GM18498 (cell line): Measurements from ENCODE around the gene ATP5F1B.

ENCODE experiments used
- ATAC-seq: cut with Tn5 transposase; IDR thresholded peaks from one replicate; pipeline ENCODE4 v1.9.1; 2021; ENCODE audit warnings: mild to moderate bottlenecking, moderate library complexity; ENCODE audit not compliant: unreplicated experiment

The ATP5F1B gene

DNA sequence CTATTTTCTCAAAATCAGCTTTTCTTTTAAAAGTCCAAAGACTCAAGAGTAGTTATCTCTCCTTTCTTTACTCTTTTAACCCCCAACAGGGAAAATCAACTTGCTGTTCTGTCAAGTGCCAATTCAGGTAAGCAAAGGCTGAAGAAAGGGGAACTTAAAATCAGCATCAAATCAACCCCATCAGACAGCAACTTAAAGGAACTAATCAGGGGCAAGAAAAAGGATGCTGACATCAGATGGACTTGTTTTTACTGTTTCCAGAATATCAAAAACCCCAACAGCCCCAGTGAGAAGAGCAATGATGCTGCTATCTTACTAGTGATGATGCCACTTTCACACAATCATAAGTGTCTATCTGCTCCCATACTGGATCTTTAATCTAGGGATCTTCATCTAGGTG, 19.1 kb downstream of the ATP5F1B start:
- ATAC-seq = no peak

DNA sequence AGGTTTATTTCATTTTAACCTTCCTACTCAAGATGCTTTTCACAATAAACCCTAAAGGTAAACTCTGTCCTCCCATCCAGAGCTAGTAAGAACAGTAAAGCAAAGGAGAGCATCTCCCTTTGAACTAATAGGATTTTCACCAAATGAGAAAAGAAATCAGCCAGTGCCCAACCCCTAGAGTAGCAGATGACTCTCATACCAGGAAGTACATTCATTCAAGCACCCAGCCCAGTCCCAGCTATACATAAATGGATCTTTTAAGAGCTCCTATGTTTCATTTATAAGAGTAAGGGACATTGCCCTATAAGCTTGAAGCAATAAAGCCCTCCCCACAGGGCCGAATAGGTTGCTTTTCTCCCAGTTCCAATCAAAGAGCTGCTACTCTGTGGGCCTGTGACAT, 23.2 kb downstream of the ATP5F1B start:
- ATAC-seq = no peak

DNA sequence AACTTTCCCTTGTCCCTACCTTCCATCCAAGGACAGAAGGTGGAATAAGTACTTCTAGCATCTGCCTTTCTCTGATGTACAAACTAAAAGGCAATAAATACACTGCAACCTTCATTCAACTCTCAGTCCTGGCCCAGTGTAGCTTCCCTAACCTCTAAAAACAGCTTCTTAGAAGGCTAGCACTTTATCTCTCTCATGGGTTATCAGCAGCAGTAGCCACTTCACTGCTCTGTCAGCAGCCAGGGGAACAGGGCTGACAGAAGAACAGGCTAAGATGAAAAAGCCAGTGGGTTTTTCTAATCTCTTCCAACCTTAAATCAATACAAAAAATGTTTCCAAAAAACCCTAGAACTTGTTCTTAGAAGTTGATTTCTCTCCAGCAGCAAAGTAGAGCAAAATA, 28.9 kb downstream of the ATP5F1B start:
- no peak for ATAC-seq

DNA sequence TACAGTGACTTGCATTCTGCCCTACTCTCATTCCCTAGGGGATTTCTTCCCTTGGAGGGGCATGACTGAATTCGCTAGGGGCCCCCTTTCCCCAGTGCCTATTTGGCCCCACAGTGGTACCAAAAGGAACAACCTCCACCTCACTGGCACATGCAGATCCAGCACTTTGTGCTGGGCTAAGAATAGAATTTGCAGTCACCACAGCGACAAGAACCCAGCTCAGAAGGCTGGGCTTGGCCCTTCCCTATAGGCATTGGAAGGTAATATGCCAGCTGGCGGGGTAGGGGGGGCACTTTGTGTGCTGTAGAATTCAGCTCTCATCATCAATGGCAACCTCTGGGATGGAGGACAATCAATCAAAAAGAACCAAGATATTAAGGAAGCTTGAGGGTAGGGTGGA, 29.5 kb downstream of the ATP5F1B start:
- no peak for ATAC-seq

DNA sequence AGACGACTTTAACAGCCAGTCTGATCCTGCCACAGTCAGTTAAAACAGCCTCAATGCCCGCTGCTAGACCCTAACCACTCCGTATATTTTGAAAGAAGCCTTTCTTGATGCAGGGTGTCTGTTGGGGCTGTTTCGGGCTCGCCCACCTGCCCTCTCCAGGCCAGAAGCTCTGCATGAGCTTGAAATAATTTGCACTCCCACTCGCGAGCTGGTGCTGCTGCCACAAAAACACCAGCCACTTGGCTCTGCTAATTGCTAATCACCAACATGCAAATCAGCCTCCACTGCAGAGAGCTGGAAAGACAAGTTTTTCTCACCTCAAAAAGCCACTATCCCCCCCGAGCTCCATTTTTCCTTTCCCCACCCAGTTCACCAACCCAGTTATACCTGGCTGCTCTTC, 31.2 kb downstream of the ATP5F1B start:
- ATAC-seq = no peak

DNA sequence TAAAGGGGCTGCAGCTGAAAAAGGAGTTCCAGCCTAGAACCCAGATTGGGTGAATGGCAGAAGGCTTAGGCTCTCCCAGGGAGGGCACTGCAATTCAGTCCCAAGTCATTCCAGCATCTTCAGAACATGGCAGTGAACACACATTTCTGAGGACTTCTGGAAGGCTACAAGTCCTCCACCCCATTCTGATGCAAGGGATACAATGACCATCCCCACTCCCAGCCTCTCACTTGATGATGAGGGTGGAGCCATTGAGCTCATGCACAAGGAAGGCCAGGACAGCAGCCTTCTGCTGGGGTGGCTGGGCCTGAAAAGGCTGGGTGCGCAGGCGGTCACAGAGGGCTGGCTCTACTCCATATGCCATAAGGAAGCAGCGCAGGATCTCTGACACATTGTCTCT, 41.4 kb downstream of the ATP5F1B start:
- no peak for ATAC-seq

DNA sequence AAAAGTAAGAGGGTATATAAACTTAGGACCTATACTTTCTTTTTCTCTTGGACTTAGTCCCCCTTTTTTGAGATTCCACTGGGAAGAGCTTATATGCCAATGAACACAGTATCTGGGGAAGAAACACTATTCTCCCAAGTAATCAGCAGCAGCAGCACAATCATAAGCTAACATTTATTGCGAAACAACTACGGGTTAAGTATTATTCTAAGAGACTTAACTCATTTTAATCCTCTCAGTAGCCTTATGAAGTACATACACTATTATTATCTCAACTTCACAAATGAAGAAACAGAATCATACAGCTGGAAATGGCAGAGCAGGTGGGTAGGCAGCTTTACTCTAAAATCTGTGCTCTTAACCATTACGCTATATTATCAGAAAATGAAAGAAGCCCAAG, 43.5 kb downstream of the ATP5F1B start:
- ATAC-seq = no peak

DNA sequence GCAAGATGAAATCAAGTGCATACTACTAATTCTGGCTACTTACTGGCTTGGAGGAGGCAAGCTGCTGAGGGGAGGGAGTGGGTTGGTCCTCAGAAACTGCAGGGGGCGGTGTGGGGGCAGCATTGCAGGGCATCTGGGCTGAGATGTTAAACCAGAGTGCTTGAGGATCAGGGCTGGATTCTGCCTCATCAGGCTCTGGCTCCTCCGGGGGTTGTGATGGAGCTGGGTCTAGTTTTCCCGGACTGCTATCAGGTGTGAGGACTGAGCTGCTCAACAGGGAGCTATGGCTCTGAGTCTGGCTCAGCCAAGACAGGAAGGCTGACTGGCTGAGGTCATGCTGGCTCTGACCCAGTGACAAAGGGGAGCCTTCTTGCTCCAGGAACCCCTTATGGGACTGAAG, 44.3 kb downstream of the ATP5F1B start:
- ATAC-seq = no peak

DNA sequence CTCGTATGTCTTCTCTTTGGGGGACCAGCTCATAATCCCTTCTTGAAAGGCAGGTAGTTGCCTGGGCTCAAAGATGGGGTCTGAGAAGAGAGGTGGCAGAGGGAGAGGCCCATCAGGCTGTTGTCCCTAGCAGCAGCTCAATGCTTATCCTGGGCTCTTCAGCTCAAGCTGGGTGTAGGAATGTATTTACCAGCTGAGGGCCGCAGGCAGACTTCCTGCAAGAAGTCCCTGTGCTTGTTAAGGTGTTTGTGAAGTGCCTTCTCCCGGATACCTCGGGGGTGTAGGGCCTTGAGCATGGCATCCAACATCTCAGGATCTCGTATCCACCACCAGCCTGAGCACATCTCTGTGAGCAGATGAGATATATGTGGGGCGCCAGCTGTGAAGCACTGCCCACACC, 45.0 kb downstream of the ATP5F1B start:
- ATAC-seq = no peak

DNA sequence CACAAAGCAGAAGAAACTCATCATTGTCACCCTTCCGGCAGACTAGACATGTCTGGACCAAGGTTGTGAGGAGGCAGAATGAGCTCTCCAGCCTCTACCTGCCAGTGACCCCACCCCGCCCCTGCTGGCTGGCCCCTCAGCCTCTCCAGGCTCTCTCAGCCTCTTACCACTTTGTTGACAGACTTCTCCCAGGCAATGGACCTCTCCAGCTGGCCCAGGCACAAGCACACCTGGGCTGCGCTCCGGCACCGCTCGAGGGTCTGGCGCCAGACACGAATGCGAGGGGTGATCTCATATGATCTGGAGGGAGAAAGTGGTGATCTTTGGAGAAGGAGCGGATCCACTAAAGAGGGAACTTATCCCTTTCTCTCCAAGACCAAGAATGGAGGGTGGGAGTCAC, 46.0 kb downstream of the ATP5F1B start:
- no peak for ATAC-seq

DNA sequence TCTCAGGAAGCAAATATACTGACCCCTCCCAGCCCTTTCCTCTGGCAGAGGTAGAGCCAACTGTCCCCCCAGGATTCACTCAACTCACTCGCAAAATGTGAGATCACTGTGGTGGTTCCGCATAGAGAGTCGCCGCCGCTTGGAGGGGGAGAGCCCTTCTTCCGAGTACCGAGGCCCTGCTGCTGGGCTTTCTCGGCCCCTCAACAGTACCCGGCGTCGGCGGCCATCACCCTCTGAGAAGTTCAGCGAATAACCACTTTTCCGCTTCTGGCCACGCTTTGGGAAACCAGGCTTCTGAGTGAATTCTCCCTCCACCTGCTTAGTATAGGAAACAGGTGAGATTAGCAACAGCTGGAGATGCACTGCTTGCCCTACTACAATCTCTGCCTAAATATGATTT, 46.7 kb downstream of the ATP5F1B start:
- ATAC-seq = no peak

DNA sequence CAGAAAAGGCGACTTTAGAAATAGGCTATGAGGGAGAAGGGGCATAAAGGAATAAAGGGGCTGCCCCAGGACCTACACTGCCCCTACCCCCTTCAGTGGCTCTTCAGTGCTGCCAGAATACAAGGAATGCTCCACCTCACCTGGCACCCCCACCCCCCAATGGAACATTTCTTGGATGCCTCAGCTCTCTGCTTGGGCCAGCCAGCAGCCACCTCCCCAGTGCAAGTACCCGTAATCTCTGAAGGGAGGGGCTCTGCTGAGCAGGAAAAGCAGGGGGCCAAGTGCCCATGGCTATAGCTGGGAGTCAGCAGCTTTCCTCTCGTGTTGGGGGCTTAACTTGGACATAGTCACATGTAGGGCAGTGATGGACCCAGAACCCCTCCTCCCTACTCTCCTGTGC, 49.0 kb downstream of the ATP5F1B start:
- no peak for ATAC-seq

DNA sequence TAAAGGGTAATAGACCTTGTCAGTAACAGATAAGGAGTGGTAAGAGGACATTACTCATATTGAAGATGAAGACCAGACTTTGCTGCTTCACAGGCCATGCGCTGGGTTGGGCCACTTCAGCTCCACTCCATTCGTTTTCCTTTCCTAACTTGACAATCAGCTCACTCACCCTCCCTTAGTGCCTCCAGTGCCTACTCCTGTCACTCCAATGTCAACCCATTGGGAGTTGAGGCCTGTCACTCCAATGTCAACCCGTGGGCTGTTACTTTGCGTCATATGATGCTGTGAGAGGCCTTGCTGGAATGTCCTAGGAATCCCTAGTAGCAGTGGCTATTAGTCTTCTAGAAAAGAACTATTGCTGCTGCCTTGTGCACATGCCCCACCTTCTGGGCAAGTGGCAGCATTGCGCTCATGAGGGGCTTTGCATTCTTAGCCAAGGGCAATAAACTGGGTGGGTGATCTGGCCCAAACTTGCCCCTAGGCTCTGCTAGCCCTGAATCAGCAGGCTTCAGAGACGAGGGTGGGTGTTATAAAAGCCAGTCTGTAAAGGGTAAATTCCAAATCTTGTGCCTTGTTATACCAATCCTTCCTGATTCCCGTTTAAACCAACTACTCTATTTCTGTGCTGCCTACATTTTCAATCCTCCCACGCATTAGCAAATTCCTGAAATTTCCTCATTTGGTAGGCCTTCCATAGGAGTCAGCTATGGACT, 51.7 kb downstream of the ATP5F1B start:
- no peak for ATAC-seq

DNA sequence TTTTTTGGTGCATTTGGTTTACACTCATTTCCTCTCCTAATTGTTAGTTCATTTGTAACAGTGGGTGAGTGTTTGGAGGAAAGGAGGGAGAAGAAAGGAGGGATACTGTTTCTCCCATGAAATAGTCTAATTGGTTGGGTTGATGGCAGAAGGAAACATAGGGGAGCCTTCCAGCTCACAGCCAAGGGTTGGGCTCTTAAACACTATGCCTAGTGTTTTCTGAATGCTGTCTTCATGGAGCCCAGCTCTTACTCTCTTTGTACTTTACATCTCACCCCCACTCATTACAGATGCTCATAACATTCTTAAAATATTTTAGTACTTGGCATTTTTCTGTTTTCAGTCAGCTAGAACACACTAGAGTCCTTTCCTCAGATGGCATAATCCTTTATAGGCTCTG, 53.8 kb downstream of the ATP5F1B start:
- no peak for ATAC-seq

DNA sequence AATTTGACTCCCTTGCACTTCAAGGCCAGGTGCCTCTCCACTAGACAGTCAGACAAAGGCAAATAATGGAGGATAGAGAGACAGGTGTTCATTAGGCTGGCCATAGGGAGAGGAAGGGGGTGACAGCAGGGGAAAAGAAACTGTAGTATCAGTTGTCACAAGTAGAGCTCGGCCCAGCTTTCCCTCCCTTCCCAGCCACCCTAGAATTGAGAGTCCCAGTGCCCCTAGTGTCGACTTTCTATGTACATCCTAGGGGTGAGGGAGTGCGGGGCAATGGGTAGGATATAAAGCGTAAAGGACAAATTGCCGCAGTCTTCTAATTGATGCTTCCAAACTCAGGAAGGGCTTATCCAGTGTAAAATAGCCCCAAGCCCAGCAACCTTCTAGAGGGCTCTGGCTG, 54.7 kb downstream of the ATP5F1B start:
- ATAC-seq = no peak

DNA sequence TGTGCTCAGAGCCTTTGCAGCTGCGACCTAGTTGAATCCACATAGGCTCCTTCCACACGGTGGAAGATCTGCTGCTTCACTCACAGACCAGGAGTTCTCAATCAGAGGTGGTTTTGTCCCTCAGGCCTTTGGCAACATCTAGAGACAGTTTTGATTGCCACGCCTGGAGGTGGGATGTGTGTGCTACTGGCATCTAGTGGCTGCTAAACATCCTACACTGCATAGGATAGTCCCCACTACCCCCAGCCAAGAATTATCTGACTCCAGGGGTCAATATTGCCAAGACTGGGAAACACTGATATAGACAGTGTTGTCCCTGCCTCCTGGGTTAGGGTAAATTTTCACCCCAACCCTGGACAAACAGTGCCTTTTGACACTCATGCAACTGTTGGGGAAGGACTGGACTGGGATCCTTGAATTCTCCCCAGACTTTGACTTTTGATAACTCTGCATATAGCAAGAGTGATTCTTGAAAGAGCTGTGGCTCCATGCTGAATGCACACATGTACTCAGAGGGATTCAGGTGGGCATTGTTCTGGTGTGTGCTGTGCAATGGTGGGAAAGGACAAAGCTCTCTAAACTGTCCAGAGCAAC, 55.5 kb downstream of the ATP5F1B start:
- peak; percentile 46 for ATAC-seq

DNA sequence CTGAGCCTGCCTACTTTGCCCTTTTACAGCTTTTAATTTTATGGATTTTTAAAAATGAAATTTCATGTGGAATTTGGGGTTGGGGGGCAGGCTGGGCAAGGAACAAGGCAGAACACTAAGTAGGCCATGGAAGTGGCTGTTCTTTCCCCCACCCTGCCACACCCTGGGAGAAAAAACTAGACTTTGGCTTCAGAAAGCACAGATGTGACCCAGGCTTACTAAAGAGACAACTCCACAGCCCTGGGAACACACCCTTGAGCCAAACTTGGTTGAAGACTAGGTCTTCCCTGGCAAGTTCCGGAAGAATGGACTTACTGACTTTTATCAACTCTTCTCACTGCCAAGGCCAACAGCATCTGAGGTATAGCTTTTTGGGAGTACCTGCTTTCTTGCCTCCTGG, 56.0 kb downstream of the ATP5F1B start:
- no peak for ATAC-seq
